ENCODE measurements around the gene SPOUT1. TPM values are rescaled to one million over a fixed set of nuclear protein-coding genes. Genes with fewer than 3 reads are reported as not detected.

SPOUT1 gene
- total and polyA plus RNA-seq, 2 of the 13 experiments (the other 11 are each of a cell fraction or from before 2014, with no cell fraction given), result 39.0 to 45.8 TPM

- TF ChIP-seq YY1 (IDR thresholded peaks at IDR 0.05; ENCODE audit: insufficient read depth, insufficient replicate concordance, low read depth, low read length), result peak; percentile 94
- TF ChIP-seq THAP11 (CRISPR knock-in tag; IDR thresholded peaks at IDR 0.05), result peak; percentile 56
- TF ChIP-seq HINFP (CRISPR knock-in tag; IDR thresholded peaks at IDR 0.05; ENCODE audit: low read depth), result 0 out of 2 replicates have a peak, but pooled peaks have one; percentile 50
- TF ChIP-seq ARID3A (IDR thresholded peaks at IDR 0.05; ENCODE audit: low read depth, low read length), result no peak
- TF ChIP-seq CREB1 (IDR thresholded peaks at IDR 0.05), result peak; percentile 56
- TF ChIP-seq CREB1 (CRISPR knock-in tag; IDR thresholded peaks at IDR 0.05), result no peak; the same call in 1 of the 2 replicates
- TF ChIP-seq ZNF446 (CRISPR knock-in tag; IDR thresholded peaks at IDR 0.05), result no peak
- no peak for TF ChIP-seq NFE2L2 (IDR thresholded peaks at IDR 0.05; ENCODE audit: low read length)
- 0 out of 2 replicates have a peak, but pooled peaks have one; percentile 71 for TF ChIP-seq ZNF747 (CRISPR knock-in tag; IDR thresholded peaks at IDR 0.05; ENCODE audit: borderline replicate concordance)
- no peak for TF ChIP-seq MLLT10 (CRISPR knock-in tag; IDR thresholded peaks at IDR 0.05)
- peak; percentile 76 for TF ChIP-seq ZFY (CRISPR knock-in tag; IDR thresholded peaks at IDR 0.05)
- TF ChIP-seq ZNF687 (CRISPR knock-in tag; IDR thresholded peaks at IDR 0.05), result peak; percentile 96
- TF ChIP-seq STAT6 (CRISPR knock-in tag; IDR thresholded peaks at IDR 0.05; ENCODE audit: borderline replicate concordance), result no peak
- peak; percentile 95 for TF ChIP-seq AGO2 (optimal IDR thresholded peaks at IDR 0.05; ENCODE audit: low read depth, low read length)
- TF ChIP-seq NCOR1 (IDR thresholded peaks at IDR 0.05; ENCODE audit: borderline replicate concordance, low read length), result no peak
- TF ChIP-seq MYNN (CRISPR knock-in tag; IDR thresholded peaks at IDR 0.05; ENCODE audit: low read depth), result no peak
- no peak for TF ChIP-seq NFRKB (IDR thresholded peaks at IDR 0.05)
- TF ChIP-seq MAFK (conservative IDR thresholded peaks at IDR 0.05 in 1 of 2, IDR thresholded peaks at IDR 0.05 in 1 of 2; ENCODE audit: low read length in 2 of 2), result no peak
- no peak for TF ChIP-seq ZNF33B (CRISPR knock-in tag; IDR thresholded peaks at IDR 0.05)
Measured at GRCh38 chr9:128829477-128830251, at the start of gene SPOUT1 (continued).
